ENCODE data around the gene CTDSP2.

GRCh38 chr12:57815177-57816000 is 31.1 kb downstream of the CTDSP2 start:
- TF ChIP-seq POLR2A (IDR thresholded peaks at IDR 0.05; ENCODE audit: low read depth, low read length), result no peak
- TF ChIP-seq POLR2AphosphoS5 (IDR thresholded peaks at IDR 0.05; ENCODE audit: low read depth, low read length), result no peak
- TF ChIP-seq TAF1 (IDR thresholded peaks at IDR 0.05; ENCODE audit: borderline replicate concordance, low read depth, low read length), result no peak
